ENCODE measurements around the gene MAGI1. TPM values are rescaled to one million over a fixed set of nuclear protein-coding genes. Genes with fewer than 3 reads are reported as not detected.

MAGI1 gene
- total and polyA plus RNA-seq, 2 donors (not counting 1 experiment from before 2014, with no cell fraction given), result 0.10 to 0.22 TPM

GRCh38 chr3:65412588-65412987 is 626.1 kb downstream of the MAGI1 start:
- H3K4me3 Mint-ChIP-seq, result no peak overlapping the region
- Histone ChIP-seq H3K4me3 (ENCODE audit: control extremely low read depth in 1 of 5, extremely low read depth in 1 of 5, insufficient read depth in 1 of 5, low read depth in 2 of 5, low read length in 4 of 5) (no peak overlapping the region), H3K4me2 (replicated peaks; ENCODE audit: low read depth, low read length, poor library complexity, severe bottlenecking) (no peak overlapping the region), H3K4me1 (ENCODE audit: control insufficient read depth in 2 of 2, insufficient read depth in 2 of 2, low read length in 2 of 2) (no peaks in the 10 kb centered on the region), H3K27ac (ENCODE audit: low read length in 2 of 2) (no peak overlapping the region), H3K27me3 (replicated peaks in 1 of 4; ENCODE audit: control extremely low read depth in 1 of 4, control insufficient read depth in 3 of 4, insufficient read depth in 4 of 4, low read length in 3 of 4) (no peaks in the 10 kb centered on the region), H3K79me2 (ENCODE audit: control insufficient read depth, insufficient read depth, low read length) (no peaks in the 10 kb centered on the region), H2AFZ (ENCODE audit: insufficient read depth, low read depth, low read length, poor library complexity, severe bottlenecking) (no peak overlapping the region), H3K36me3 (replicated peaks in 1 of 2; ENCODE audit: control extremely low read depth in 1 of 2, control insufficient read depth in 1 of 2, extremely low read depth in 1 of 2, insufficient read depth in 2 of 2, low read length in 1 of 2) (no peaks in the 10 kb centered on the region), H4K20me1 (ENCODE audit: control insufficient read depth, insufficient read depth, low read length, poor library complexity, severe bottlenecking) (no peaks in the 10 kb centered on the region), H3K9me3 (ENCODE audit: control extremely low read depth in 1 of 3, control insufficient read depth in 2 of 3, insufficient read depth in 1 of 3, low read length in 2 of 3) (no peaks in the 10 kb centered on the region), H3K9ac (ENCODE audit: low read length) (no peak overlapping the region)
- ATAC-seq (ENCODE audit: low read depth) (no peak), DNase-seq (no peak)
- 65% methylated on average over 2 of the region's 2 CpGs for WGBS (ENCODE audit: insufficient coverage)
- POLR2A ChIA-PET, result no interaction called here
- CTCF ChIA-PET, result no interaction called here
- peaks cover 2% of the 10 kb centered on the region for H3K9me3 Mint-ChIP-seq (ENCODE audit: insufficient read depth)
- H3K27me3 Mint-ChIP-seq, result no peaks in the 10 kb centered on the region
- intact Hi-C loops (cut with micrococcal nuclease), result no loop called here
- TF ChIP-seq EZH2 (IDR thresholded peaks at IDR 0.05; ENCODE audit: borderline replicate concordance, insufficient read depth, low read depth, low read length, poor library complexity, severe bottlenecking) (no peak), CTCF (IDR thresholded peaks at IDR 0.05) (no peak)
- no peaks in the 10 kb centered on the region for H3K4me1 Mint-ChIP-seq
- no peak overlapping the region for H3K27ac Mint-ChIP-seq

- Histone ChIP-seq H3K4me1 (ENCODE audit: control insufficient read depth in 2 of 2, insufficient read depth in 2 of 2, low read length in 2 of 2) (no peaks in the 10 kb centered on the region), H3K27me3 (replicated peaks in 1 of 4; ENCODE audit: control extremely low read depth in 1 of 4, control insufficient read depth in 3 of 4, insufficient read depth in 4 of 4, low read length in 3 of 4) (no peaks in the 10 kb centered on the region), H3K79me2 (ENCODE audit: control insufficient read depth, insufficient read depth, low read length) (no peaks in the 10 kb centered on the region), H4K20me1 (ENCODE audit: control insufficient read depth, insufficient read depth, low read length, poor library complexity, severe bottlenecking) (no peaks in the 10 kb centered on the region), H3K9ac (ENCODE audit: low read length) (no peak overlapping the region), H3K4me3 (ENCODE audit: control extremely low read depth in 1 of 5, extremely low read depth in 1 of 5, insufficient read depth in 1 of 5, low read depth in 2 of 5, low read length in 4 of 5) (no peak overlapping the region), H3K4me2 (replicated peaks; ENCODE audit: low read depth, low read length, poor library complexity, severe bottlenecking) (no peak overlapping the region), H3K36me3 (replicated peaks in 1 of 2; ENCODE audit: control extremely low read depth in 1 of 2, control insufficient read depth in 1 of 2, extremely low read depth in 1 of 2, insufficient read depth in 2 of 2, low read length in 1 of 2) (no peaks in the 10 kb centered on the region), H2AFZ (ENCODE audit: insufficient read depth, low read depth, low read length, poor library complexity, severe bottlenecking) (no peak overlapping the region), H3K9me3 (ENCODE audit: control extremely low read depth in 1 of 3, control insufficient read depth in 2 of 3, insufficient read depth in 1 of 3, low read length in 2 of 3) (no peaks in the 10 kb centered on the region), H3K27ac (ENCODE audit: low read length in 2 of 2) (no peak overlapping the region)
- ATAC-seq (ENCODE audit: low read depth), result no peak
- Mint-ChIP-seq H3K27ac (no peak overlapping the region), H3K4me3 (no peak overlapping the region), H3K27me3 (no peaks in the 10 kb centered on the region), H3K4me1 (no peaks in the 10 kb centered on the region), H3K9me3 (ENCODE audit: insufficient read depth) (peaks cover 2% of the 10 kb centered on the region)
- ChIA-PET CTCF (no interaction called here), POLR2A (no interaction called here)
- TF ChIP-seq EZH2 (IDR thresholded peaks at IDR 0.05; ENCODE audit: borderline replicate concordance, insufficient read depth, low read depth, low read length, poor library complexity, severe bottlenecking), result no peak
- no peak for TF ChIP-seq CTCF (IDR thresholded peaks at IDR 0.05)
- intact Hi-C loops (cut with micrococcal nuclease), result no loop called here
- no CpG with 5 or more reads among the region's 3 CpGs for WGBS (ENCODE audit: insufficient coverage)
- no peak for DNase-seq
Measured at GRCh38 chr3:65411367-65411766, 627.4 kb downstream of the MAGI1 start.
